Fibroblast of lung (primary cell): ENCODE results near the gene KIRREL3. TPM values are rescaled to one million over a fixed set of nuclear protein-coding genes. Genes with fewer than 3 reads are reported as not detected.

ENCODE experiments used
- DNase-seq, 2 donors: peaks; one replicate each; pipeline versions ENCODE4 v3.0.0 to v3.0.0-alpha.2; 2010; ENCODE audit warnings: low read depth in 2 of 2
- H2AFZ ChIP-seq: 2 replicates; pipeline ENCODE4 v1.5.1; 2012; ENCODE audit warnings: low read length, control low read depth, inconsistent platforms
- H3K27ac ChIP-seq: 2 replicates; pipeline ENCODE4 v1.5.1; 2011; ENCODE audit warnings: low read length, control low read depth; ENCODE audit not compliant: insufficient read depth
- H3K27me3 ChIP-seq: 2 replicates; pipeline ENCODE4 v1.5.1; 2011; ENCODE audit warnings: mild to moderate bottlenecking, low read length; ENCODE audit not compliant: control insufficient read depth, insufficient read depth
- H3K36me3 ChIP-seq: 2 replicates; pipeline ENCODE4 v1.5.1; 2011; ENCODE audit warnings: low read length; ENCODE audit not compliant: control insufficient read depth, insufficient read depth
- H3K4me1 ChIP-seq: 2 replicates; pipeline ENCODE4 v1.5.1; 2011; ENCODE audit warnings: low read length; ENCODE audit not compliant: control insufficient read depth, insufficient read depth; ENCODE audit errors: extremely low read depth
- H3K4me2 ChIP-seq: 2 replicates; pipeline ENCODE4 v1.5.1; 2011; ENCODE audit warnings: low read length, control low read depth; ENCODE audit not compliant: insufficient read depth; ENCODE audit errors: extremely low read depth
- H3K4me3 ChIP-seq, 4 experiments: fragments of 200-600 bp in 1 of 4; sonication (generic) in 1 of 4; replicated peaks in 1 of 4; 2 replicates each; pipeline ENCODE4 v1.5.1; 2011 to 2016; ENCODE audit warnings: low read length in 4 of 4, low read depth in 3 of 4, mild to moderate bottlenecking in 3 of 4, control low read depth in 2 of 4, inconsistent platforms in 1 of 4, mixed read lengths in 1 of 4; ENCODE audit not compliant: insufficient read depth in 1 of 4; ENCODE audit errors: control extremely low read depth in 1 of 4
- H3K79me2 ChIP-seq: 2 replicates; pipeline ENCODE4 v1.5.1; 2012; ENCODE audit warnings: mild to moderate bottlenecking, low read length, inconsistent platforms; ENCODE audit not compliant: control insufficient read depth, insufficient read depth
- H3K9ac ChIP-seq: 2 replicates; pipeline ENCODE4 v1.5.1; 2011; ENCODE audit warnings: mild to moderate bottlenecking, low read length, control low read depth; ENCODE audit not compliant: insufficient read depth
- H3K9me3 ChIP-seq: 2 replicates; pipeline ENCODE4 v1.5.1; 2012; ENCODE audit warnings: low read depth, low read length; ENCODE audit not compliant: control insufficient read depth, insufficient read depth
- H4K20me1 ChIP-seq: 2 replicates; pipeline ENCODE4 v1.5.1; 2011; ENCODE audit warnings: low read length; ENCODE audit not compliant: control insufficient read depth, insufficient read depth; ENCODE audit errors: extremely low read depth
- CTCF ChIP-seq, 2 donors: IDR thresholded peaks in 1 of 2; conservative IDR thresholded peaks in 1 of 2; 1 replicate in 1 of 2; 2 replicates in 1 of 2; pipeline ENCODE4 v1.5.1; 2011 to 2012; ENCODE audit warnings: low read length in 2 of 2, control low read depth in 1 of 2, inconsistent platforms in 1 of 2, low read depth in 1 of 2, mild to moderate bottlenecking in 1 of 2
- EZH2 ChIP-seq: IDR thresholded peaks from 2 replicates; pipeline ENCODE4 v1.5.1; 2012; ENCODE audit warnings: low read length, control low read depth, mild to moderate bottlenecking; ENCODE audit errors: missing control alignments
- polyA plus RNA-seq, 2 donors: library from polyadenylated mRNA; depleted of rRNA in 1 of 2; stranded (reverse) in 1 of 2; unstranded in 1 of 2; fragments of >200 nt; gene quantifications; 2 replicates each; pipeline ENCODE4 v1.2.1, GENCODE V29; 2011 to 2012; ENCODE audit warnings: missing spikeins in 1 of 2
- total RNA-seq: library from RNA; depleted of rRNA; stranded (reverse); fragments of >200 nt; gene quantifications from 2 replicates; pipeline ENCODE4 v1.2.1, GENCODE V29; 2014

KIRREL3 gene
- total and polyA plus RNA-seq, 2 donors (not counting 1 experiment from before 2014, with no cell fraction given): 2.8 to 6.1 TPM

DNA sequence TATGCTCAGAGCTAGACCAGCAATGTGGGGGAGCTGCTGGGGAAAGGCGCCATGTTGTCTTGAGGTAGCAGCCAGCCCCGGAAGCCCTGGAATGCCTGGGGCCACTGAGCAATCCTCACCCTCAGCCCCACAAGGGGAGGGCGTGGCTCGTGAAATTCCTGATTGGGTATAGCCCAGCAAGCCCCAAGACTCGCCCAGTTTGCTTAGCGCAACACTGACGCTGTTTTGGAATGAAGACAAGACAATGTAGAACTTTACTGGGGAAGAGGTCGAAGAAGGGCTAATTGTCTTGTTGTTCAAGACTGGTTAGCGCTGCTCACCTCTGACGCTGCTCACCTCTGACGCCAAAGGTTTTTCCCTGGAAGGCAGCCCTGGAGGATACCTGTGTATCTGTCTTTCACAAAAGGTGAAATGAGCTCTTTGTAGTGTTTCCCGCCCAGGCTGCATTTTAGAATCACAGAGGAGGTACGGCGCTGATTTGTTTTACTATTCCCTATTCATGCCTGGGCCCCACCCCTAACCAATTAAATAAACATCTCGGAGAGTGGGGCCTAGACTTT is 597.5 kb downstream of the KIRREL3 start:
- Histone ChIP-seq H4K20me1 (no peaks in the 10 kb centered on the region), H3K4me3 (no peak overlapping the region), H2AFZ (no peak overlapping the region), H3K79me2 (no peaks in the 10 kb centered on the region), H3K4me2 (no peak overlapping the region), H3K36me3 (peaks cover 3% of the 10 kb centered on the region), H3K9ac (no peak overlapping the region), H3K27ac (no peak overlapping the region), H3K27me3 (no peaks in the 10 kb centered on the region), H3K4me1 (peaks cover 5% of the 10 kb centered on the region), H3K9me3 (no peaks in the 10 kb centered on the region)
- no peak for DNase-seq
- TF ChIP-seq CTCF (conservative IDR thresholded peaks at IDR 0.05 in 1 of 2, IDR thresholded peaks at IDR 0.05 in 1 of 2; ENCODE audit: low read depth in 1 of 2, low read length in 2 of 2): no peak
- TF ChIP-seq EZH2: no peak

DNA sequence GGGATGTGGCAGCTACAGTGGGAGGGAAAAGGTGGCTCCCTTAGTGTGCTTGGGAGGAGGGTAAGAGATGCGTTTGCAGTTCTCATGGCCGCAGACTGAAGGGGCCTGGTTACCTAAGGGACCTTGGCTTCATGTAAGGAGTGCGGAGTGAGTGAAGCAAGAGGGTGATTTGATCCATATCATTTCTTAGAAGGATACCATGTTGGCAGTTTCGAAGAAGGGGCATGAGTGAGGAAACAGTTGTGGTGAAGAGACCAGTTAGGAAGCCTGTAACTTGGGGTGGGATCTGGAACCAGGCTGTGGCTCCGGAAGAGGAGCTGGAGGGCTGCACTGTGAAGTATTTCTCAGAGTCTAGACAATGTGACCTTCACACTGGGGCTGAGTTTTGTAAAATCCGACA is 600.1 kb downstream of the KIRREL3 start:
- Histone ChIP-seq H3K79me2 (no peaks in the 10 kb centered on the region), H4K20me1 (no peaks in the 10 kb centered on the region), H3K4me1 (peaks cover 5% of the 10 kb centered on the region), H3K4me3 (no peak overlapping the region), H3K9ac (no peak overlapping the region), H3K4me2 (no peak overlapping the region), H3K27ac (no peak overlapping the region), H3K27me3 (no peaks in the 10 kb centered on the region), H3K9me3 (no peaks in the 10 kb centered on the region), H2AFZ (no peak overlapping the region), H3K36me3 (no peaks in the 10 kb centered on the region)
- DNase-seq: no peak
- no peak for TF ChIP-seq EZH2
- no peak for TF ChIP-seq CTCF (conservative IDR thresholded peaks at IDR 0.05 in 1 of 2, IDR thresholded peaks at IDR 0.05 in 1 of 2; ENCODE audit: low read depth in 1 of 2, low read length in 2 of 2)

DNA sequence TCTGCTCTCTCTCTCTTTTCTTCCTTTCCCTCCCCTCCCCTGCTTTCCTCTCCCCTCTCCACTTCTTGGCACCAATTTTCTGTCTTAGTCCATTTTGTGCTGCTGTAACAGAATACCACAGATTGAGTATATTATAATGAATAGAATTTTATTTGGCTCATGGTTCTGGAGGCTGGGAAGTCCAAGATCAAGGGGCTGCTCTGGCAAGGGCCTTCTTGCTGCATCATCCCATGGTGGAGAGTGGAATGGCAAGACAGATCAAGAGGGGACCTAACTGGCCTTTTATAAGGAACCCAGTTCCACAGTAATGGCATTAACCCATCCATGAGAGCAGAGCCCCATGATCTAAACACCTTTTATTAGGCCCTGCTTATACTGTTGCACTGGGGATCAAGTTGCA is 600.6 kb downstream of the KIRREL3 start:
- no peak overlapping the region for H3K9ac ChIP-seq

More for the DNA sequence above, 600.6 kb downstream of the KIRREL3 start:
- DNase-seq: no peak
- Histone ChIP-seq H3K27ac (no peak overlapping the region), H3K4me1 (peaks cover 5% of the 10 kb centered on the region), H2AFZ (no peak overlapping the region), H4K20me1 (no peaks in the 10 kb centered on the region), H3K27me3 (no peaks in the 10 kb centered on the region), H3K36me3 (no peaks in the 10 kb centered on the region), H3K4me2 (no peak overlapping the region), H3K4me3 (no peak overlapping the region), H3K9me3 (no peaks in the 10 kb centered on the region), H3K79me2 (no peaks in the 10 kb centered on the region)
- TF ChIP-seq EZH2 (no peak), CTCF (conservative IDR thresholded peaks at IDR 0.05 in 1 of 2, IDR thresholded peaks at IDR 0.05 in 1 of 2; ENCODE audit: low read depth in 1 of 2, low read length in 2 of 2) (no peak)
